Muscle layer of colon (tissue), 2 donors: ENCODE results near the gene PYGM.
"Not testable (repeated sequence)": the region's sequence is repeated elsewhere in the genome, so short reads cannot be mapped to it uniquely, and the experiment has no call there.

Source experiments
- H3K27ac ChIP-seq: one replicate; pipeline ENCODE4 v1.7.0; 2013; ENCODE audit warnings: low read depth, mild to moderate bottlenecking, low read length, moderate library complexity
- H3K27me3 ChIP-seq, 2 donors: one replicate each; pipeline ENCODE4 v1.7.0; 2013; ENCODE audit warnings: low read length in 2 of 2, mild to moderate bottlenecking in 2 of 2; ENCODE audit not compliant: insufficient read depth in 2 of 2, control insufficient read depth in 1 of 2
- H3K36me3 ChIP-seq: one replicate; pipeline ENCODE4 v1.7.0; 2013; ENCODE audit warnings: mild to moderate bottlenecking, low read length; ENCODE audit not compliant: insufficient read depth
- H3K4me1 ChIP-seq: one replicate; pipeline ENCODE4 v1.7.0; 2013; ENCODE audit warnings: mild to moderate bottlenecking, low read length; ENCODE audit not compliant: insufficient read depth
- H3K4me3 ChIP-seq, 2 donors: one replicate each; pipeline ENCODE4 v1.7.0; 2013; ENCODE audit warnings: low read length in 2 of 2, low read depth in 1 of 2, mild to moderate bottlenecking in 1 of 2, moderate library complexity in 1 of 2
- H3K9ac ChIP-seq: one replicate; pipeline ENCODE4 v1.7.0; 2013; ENCODE audit warnings: low read length
- H3K9me3 ChIP-seq: one replicate; pipeline ENCODE4 v1.7.0; 2013; ENCODE audit warnings: mild to moderate bottlenecking, low read length
- donor health status: abdominal sarcoma.
- donor health status: Adenocarcinoma of cecum.

PYGM gene

DNA sequence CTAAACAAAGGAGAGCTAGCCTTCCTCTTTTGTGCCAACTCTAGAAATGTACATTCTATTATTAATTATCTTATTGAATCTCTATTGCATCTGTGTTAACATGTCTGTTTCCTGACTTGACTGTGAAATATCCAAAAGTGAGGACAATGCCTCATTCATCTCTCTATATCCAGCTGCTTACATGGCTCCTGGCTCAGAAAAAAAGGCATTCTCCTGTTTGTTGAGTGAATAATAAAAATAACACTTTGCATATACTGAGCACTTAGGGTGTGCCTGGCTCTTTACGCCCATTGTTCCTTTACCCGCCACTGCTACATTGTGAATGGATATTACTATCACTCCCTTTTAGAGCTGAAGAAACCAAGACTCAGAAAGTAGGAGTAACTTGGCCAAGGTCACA is 56.7 kb downstream of the PYGM start:
- no peak overlapping the region for H3K9ac ChIP-seq
- no peaks in the 10 kb centered on the region for H3K4me1 ChIP-seq
- H3K27me3 ChIP-seq, result peaks cover under 1 to 16% of the 10 kb centered on the region in 2 donors
- no peak overlapping the region for H3K27ac ChIP-seq
- no peak overlapping the region for H3K4me3 ChIP-seq
- no peaks in the 10 kb centered on the region for H3K9me3 ChIP-seq
- no peaks in the 10 kb centered on the region for H3K36me3 ChIP-seq

DNA sequence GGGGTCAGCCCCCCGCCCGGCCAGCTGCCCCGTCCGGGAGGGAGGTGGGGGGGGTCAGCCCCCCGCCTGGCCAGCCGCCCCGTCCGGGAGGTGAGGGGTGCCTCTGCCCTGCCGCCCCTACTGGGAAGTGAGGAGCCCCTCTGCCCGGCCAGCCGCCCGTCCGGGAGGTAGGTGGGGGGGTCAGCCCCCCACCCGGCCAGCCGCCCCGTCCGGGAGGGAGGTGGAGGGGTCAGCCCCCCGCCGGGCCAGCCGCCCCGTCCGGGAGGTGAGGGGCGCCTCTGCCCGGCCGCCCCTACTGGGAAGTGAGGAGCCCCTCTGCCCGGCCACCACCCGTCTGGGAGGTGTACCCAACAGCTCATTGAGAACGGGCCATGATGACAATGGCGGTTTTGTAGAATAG is 57.8 kb downstream of the PYGM start:
- H3K9me3 ChIP-seq, H3K4me1 ChIP-seq, H3K9ac ChIP-seq, H3K4me3 ChIP-seq, H3K36me3 ChIP-seq, H3K27ac ChIP-seq, H3K27me3 ChIP-seq: not testable (repeated sequence)

DNA sequence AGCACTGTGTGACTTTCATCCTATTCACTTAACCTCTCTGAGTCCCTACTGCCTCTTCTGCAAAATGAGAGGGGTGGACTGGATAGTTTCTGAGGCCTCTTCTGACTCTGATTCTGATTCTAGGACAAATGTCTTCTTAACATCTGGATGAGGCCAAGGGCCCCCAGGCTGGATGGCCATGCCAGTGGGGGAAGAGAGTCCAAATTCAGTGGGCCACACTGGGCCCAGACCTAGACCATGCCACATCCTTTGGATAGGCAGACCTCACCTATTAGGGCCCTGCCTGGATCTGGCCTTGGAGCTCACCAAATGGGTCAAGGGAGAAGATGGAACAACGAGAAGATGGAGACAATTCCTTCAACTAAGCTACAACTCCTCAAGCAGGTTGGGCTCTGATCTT is 61.3 kb downstream of the PYGM start:
- no peak overlapping the region for H3K27ac ChIP-seq
- no peaks in the 10 kb centered on the region for H3K4me1 ChIP-seq
- no peaks in the 10 kb centered on the region for H3K9me3 ChIP-seq
- no peak overlapping the region for H3K9ac ChIP-seq
- H3K4me3 ChIP-seq, result no peak overlapping the region
- H3K36me3 ChIP-seq, result no peaks in the 10 kb centered on the region
- peaks cover 0 to 4% of the 10 kb centered on the region in 2 donors for H3K27me3 ChIP-seq

DNA sequence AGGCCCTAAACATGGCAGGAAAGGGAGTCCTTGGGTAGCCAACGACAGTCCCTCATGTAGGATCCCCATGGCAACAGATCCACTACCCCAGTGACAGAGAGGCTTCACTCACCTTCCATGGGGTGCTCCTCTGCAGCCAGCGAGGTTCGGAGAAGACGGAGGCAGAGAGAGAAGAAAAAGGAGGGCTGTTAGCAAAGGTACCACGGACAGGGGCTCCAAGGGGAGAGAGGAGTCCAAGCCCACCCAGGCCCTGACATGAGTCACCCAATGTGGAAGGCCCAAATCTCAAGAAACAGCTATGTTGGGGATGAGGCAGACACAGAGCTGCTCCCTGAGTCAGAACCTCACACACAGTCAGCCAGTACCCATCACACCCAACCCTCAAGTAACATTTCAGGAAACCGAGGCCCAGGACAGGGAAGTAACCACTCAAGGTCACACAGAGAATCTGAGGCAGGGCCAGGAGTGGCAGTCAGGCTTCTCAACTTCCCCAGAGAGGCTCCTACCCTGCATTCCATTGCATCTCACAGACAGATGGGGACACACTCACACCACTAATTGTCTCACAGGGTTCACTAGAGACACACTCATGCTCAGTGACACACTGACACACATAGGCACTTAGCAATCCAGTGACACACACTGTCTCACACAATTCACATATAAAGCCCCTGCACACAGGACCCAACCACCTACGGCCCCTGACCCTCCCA is 62.0 kb downstream of the PYGM start:
- H3K27ac ChIP-seq, result no peak overlapping the region
- H3K27me3 ChIP-seq, result peaks cover 0 to 4% of the 10 kb centered on the region in 2 donors
- H3K4me3 ChIP-seq, result no peak overlapping the region
- H3K9ac ChIP-seq, result no peak overlapping the region
- H3K9me3 ChIP-seq, result no peaks in the 10 kb centered on the region
- no peaks in the 10 kb centered on the region for H3K4me1 ChIP-seq
- H3K36me3 ChIP-seq, result no peaks in the 10 kb centered on the region
